Fibroblast of lung (primary cell): Measurements from ENCODE around the gene TTLL9.

ENCODE experiments used
- EZH2 ChIP-seq: IDR thresholded peaks from 2 replicates; pipeline ENCODE4 v1.5.1; 2012; ENCODE audit warnings: low read length, control low read depth, mild to moderate bottlenecking; ENCODE audit errors: missing control alignments
- TF ChIP-seq, protein P1 (sequence below), 2 donors: IDR thresholded peaks in 1 of 2; conservative IDR thresholded peaks in 1 of 2; 1 replicate in 1 of 2; 2 replicates in 1 of 2; pipeline ENCODE4 v1.5.1; 2011 to 2012; ENCODE audit warnings: low read length in 2 of 2, control low read depth in 1 of 2, inconsistent platforms in 1 of 2, low read depth in 1 of 2, mild to moderate bottlenecking in 1 of 2

DNA sequence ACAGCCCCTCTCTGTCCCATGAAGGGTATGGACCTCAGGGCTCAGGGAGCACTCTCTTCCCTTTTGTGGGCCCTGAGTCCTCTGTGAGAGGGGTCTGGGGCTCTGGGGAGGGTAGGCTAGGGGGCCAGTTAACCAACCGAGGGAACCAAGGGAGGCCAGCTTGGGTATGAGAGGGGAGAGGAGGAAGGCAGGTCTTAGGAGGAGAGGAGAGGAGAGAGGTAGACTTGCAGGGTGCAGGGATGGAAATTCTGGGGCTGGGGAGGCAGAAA, 827 bp upstream of the TTLL9 start:
- TF ChIP-seq, protein P1, sequence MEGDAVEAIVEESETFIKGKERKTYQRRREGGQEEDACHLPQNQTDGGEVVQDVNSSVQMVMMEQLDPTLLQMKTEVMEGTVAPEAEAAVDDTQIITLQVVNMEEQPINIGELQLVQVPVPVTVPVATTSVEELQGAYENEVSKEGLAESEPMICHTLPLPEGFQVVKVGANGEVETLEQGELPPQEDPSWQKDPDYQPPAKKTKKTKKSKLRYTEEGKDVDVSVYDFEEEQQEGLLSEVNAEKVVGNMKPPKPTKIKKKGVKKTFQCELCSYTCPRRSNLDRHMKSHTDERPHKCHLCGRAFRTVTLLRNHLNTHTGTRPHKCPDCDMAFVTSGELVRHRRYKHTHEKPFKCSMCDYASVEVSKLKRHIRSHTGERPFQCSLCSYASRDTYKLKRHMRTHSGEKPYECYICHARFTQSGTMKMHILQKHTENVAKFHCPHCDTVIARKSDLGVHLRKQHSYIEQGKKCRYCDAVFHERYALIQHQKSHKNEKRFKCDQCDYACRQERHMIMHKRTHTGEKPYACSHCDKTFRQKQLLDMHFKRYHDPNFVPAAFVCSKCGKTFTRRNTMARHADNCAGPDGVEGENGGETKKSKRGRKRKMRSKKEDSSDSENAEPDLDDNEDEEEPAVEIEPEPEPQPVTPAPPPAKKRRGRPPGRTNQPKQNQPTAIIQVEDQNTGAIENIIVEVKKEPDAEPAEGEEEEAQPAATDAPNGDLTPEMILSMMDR (conservative IDR thresholded peaks at IDR 0.05 in 1 of 2, IDR thresholded peaks at IDR 0.05 in 1 of 2; ENCODE audit: low read depth in 1 of 2, low read length in 2 of 2) = no peak
- TF ChIP-seq EZH2 = no peak
